Myocyte (in vitro differentiated cells): ENCODE data around the gene SREBF2. TPM values are rescaled to one million over a fixed set of nuclear protein-coding genes. Genes with fewer than 3 reads are reported as not detected.
"Not testable (repeated sequence)": the region's sequence is repeated elsewhere in the genome, so short reads cannot be mapped to it uniquely, and the experiment has no call there.

ENCODE experiments used
- DNase-seq: peaks from one replicate; pipeline ENCODE4 v3.0.0-alpha.2; 2012; ENCODE audit warnings: low read depth
- total RNA-seq: library from RNA; depleted of rRNA; stranded (reverse); fragments of >200 nt; gene quantifications from 2 replicates; pipeline ENCODE4 v1.2.3, GENCODE V29; 2014

Gene SREBF2
- total RNA-seq, 1 donor from 2014 or later, result 152 TPM

DNA sequence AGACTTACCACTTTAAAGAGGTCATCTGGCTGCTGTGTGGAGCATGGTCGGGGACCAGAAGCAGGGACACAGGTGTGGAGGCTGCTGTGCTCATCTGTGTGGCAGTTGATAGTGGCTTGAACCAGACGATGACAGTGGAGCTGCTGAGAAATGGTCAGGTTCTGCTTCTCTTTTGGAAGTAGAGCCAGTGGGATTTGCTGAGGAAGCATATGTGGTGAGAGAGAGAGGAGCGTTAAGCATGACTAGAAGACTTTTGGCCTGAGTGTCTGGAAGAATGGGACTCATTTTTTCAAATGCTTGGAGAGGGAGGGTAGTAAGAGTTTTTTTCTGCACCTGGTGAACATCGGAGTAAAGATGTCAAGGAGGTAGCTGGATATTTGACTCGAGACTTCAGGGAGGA is 12.5 kb upstream of the SREBF2 start:
- no peak for DNase-seq

- no peak for DNase-seq
Measured at GRCh38 chr22:41821471-41822316, 11.2 kb upstream of the SREBF2 start.

- DNase-seq, result peak; percentile 79
Measured at GRCh38 chr22:41822317-41823057, 10.4 kb upstream of the SREBF2 start.

DNA sequence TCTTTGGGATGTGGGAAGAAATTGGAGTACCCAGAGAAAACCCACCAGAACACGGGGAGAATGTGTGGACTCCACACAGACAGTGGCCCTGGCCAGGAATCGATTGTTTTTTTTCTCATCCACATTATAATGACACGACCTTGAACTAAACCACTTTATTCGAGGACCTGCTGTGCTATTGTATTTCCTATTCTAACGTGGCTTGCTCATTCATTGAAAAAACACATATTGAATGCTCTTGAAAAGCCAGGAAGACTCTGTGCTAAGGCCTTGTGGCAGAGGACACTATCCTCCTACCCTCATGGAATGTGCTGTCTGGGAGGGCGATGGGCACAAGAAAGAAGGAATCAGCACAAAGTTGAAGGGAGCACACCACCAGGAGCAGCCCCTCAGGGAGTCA is 9.1 kb upstream of the SREBF2 start:
- no peak for DNase-seq

- no peak for DNase-seq
Measured at GRCh38 chr22:41825376-41825775, 7.5 kb upstream of the SREBF2 start.

DNA sequence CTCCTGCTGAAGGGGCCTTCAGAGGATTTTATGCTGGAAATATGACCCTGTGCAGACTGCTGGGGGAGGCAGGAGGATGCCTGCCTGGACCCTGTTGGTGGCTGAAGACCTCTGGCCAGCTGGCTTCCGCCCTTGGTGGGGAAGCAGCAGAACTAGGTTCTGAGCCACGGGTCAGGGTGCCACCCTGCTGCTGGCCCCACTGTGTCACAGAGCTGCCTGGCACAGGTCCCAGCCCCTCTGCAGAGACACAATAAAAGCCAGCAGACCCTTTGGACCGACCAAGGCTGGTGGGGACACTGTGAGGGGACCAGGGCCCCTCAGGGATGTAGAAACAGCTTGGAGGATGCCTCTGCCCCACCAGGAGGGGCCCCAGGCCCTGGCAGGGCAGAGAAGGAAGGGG is 6.9 kb upstream of the SREBF2 start:
- no peak for DNase-seq

GRCh38 chr22:41826430-41827383 is 6.2 kb upstream of the SREBF2 start:
- DNase-seq, result peak; percentile 63

DNA sequence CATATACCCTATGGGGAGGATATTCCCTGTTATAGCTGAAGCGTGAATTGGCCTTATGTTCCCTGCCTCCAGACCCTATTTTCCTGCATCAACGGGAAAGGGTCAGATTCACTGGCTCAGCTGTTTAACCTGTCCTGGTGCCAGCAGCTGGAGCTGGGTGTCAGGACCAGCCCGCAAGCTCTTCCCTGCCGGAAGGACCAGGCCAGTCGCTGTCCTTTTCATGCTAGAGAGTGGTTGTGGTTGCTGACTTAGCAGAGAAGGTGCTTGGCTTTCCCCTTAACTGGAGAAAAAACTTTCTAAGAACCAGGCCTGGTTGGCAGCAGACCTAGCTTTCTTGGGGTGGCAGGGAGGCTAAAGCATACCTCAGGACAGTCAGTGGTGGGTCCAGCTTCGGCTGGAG is 5.2 kb upstream of the SREBF2 start:
- peak; percentile 73 for DNase-seq

DNA sequence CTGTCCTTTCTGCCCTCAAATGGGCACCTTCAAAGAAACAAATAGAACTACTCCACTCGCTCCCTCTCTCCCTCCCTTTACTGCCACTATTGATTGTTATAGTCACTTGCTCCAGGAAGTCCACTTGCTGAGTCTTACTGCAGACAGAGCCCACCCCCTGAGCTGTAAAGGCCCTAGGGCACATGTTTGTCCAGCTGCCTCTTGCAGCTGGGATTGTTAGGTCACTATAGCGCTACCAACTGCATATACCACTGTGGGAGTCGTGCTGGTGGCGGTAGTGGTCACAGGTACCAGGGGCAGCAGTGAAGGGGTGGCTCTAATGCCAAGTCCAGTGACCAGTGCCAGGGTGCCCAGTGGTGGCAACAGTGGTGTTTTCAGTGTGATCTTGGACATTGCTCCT is 4.4 kb upstream of the SREBF2 start:
- DNase-seq, result no peak

GRCh38 chr22:41830174-41830573 is 2.7 kb upstream of the SREBF2 start:
- DNase-seq, result no peak

DNA sequence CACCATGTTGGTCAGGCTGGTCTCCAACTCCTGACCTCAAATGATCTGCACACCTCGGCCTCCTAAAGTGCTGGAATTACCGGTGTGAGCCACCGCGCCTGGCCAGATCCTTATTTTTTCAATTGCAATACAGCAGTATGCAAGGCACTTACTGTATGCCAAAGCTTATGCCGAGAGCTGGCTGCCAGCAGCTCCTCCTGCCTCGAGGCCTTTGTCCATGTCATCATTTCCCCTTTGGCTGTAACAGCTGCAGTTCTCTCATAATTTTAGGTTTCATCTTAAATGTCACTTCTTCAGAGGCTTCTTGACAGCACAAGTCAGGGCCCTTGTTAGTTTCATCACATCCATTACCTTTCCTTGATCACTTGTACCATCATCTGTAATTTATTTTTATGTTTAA is 1.5 kb upstream of the SREBF2 start:
- peak; percentile 57 for DNase-seq

GRCh38 chr22:41831828-41832552 is 915 bp upstream of the SREBF2 start:
- peak; percentile 28 for DNase-seq

- DNase-seq, result peak; percentile 79
Measured at GRCh38 chr22:41833369-41834004, 582 bp downstream of the SREBF2 start.

GRCh38 chr22:41834005-41834944 is 1.4 kb downstream of the SREBF2 start:
- no peak for DNase-seq

DNA sequence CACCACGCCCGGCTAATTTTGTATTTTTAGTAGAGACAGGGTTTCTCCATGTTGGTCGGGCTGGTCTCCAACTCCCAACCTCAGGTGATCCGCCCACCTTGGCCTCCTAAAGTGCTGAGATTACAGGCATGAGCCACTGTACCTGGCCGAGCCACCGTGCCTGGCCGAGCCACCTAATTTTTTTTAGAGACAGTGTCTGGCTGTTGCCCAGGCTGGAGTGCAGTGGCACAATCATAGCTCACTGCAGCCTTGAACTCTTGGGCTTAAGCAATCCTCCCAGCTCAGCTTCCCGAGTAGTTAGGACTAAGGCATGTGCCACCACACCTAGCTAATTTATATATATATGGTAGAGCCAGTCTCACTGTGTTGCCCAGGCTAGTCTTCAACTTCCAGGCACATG is 2.6 kb downstream of the SREBF2 start:
- DNase-seq, result not testable (repeated sequence)

DNA sequence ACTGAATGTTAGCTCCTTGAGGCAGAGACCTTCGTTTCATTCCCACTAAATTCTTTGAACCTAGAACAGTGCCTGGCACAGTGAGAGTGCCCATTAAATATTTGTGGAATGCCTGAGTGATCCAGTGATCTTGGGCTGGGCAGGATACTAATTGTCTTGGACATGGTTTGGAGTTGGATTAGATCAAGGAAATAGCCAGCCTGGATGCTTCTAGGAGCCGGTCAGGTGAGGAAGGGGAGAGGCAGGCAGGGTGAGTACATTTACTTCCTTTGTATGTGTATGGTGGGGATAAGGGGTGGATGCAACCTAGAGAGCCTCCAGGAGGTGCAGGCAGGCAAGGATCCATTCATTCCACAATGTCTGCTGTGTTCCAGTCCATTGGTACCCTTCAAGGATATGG is 3.6 kb downstream of the SREBF2 start:
- DNase-seq, result no peak

- no peak for DNase-seq
Measured at GRCh38 chr22:41838842-41839618, 6.1 kb downstream of the SREBF2 start.

- DNase-seq, result no peak
Measured at GRCh38 chr22:41840216-41840615, 7.3 kb downstream of the SREBF2 start.
